Activated T-cell treated with anti-CD3 and anti-CD28 coated beads for 48 hours (primary cell): ENCODE results near the gene SCCPDH.

Source experiments
- DNase-seq: peaks from one replicate; pipeline ENCODE4 v3.0.0-alpha.2; 2020; ENCODE audit warnings: low read depth

The SCCPDH gene

GRCh38 chr1:246753670-246754535 lies 29.7 kb downstream of the SCCPDH start:
- DNase-seq: peak; percentile 42

DNA sequence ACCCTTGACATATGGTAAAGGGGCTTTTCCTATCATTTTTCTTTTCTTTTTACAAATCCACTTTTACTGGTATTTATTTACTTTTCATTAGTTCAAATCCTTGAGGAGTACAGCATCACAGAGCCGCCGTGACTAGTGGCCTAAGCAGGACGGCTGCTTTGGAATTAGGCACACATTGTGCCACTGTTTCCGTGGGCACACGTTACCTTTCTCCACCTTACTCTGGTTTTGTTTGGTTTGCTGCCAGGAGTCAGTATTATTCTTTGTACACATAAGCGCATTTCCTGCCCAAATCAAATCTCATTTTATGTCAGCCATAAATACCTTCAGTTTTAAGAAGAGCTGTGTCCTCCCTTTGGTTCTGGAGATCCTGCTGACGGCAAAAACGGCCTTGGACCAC lies 31.2 kb downstream of the SCCPDH start:
- no peak for DNase-seq

GRCh38 chr1:246760422-246761347 lies 36.5 kb downstream of the SCCPDH start:
- DNase-seq: no peak

DNA sequence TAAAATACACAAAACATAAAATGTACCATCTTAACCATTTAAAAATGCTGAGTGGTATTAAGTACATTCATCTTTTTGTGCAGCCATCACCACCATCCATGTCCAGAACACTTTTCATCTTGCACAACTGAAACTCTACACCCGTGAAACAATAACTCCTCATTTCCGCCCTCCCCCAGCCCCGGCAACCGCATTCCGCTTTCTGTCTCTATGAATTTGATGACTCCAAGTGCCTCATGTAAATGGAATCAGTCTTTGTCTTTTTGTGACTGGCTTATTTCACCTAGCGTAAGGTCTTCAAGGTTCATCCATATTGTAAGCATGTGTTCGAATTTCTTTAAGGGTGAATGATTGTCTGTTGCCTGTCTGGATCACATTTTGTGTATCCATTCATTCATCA lies 37.2 kb downstream of the SCCPDH start:
- DNase-seq: no peak

DNA sequence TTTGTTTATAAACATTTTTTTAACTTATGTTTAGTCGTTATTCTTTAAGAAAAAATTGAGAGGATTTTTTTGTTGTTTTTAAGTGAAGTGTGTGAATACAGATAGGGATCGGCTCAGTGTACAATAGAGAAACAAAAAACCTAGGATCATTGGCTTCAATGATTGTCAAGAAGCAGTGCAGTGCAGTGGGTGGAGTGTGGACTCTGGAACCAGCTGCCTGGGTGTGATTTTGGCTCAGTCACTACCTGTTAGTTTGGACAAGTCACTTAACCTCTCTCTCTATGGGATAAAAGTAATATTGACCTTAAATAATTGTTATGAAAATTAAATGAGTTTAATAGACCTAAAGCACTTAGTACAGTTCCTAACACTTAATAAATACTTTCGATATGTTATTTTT lies 41.3 kb downstream of the SCCPDH start:
- no peak for DNase-seq

GRCh38 chr1:246768403-246769020 lies 44.3 kb downstream of the SCCPDH start:
- DNase-seq: no peak

DNA sequence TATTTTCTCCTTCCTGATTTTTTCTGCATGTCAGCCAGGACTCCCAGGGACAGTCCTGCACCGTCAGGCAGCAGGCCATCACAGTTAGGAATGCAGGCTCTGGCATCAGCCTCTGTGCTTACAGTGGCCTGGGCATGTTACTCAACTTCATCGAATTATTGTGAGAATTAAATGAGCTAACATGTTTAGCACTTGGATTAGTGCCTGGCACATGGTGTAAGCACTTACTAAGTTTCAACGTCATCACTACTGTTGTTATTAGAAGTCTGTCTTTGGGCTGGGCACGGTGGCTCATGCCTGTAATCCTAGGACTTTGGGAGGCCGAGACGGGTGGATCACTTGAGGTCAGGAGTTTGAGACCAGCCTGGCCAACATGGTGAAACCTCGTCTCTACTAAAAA lies 45.1 kb downstream of the SCCPDH start:
- DNase-seq: no peak

GRCh38 chr1:246771366-246771765 lies 47.2 kb downstream of the SCCPDH start:
- DNase-seq: no peak

GRCh38 chr1:246772686-246773085 lies 48.5 kb downstream of the SCCPDH start:
- DNase-seq: no peak

DNA sequence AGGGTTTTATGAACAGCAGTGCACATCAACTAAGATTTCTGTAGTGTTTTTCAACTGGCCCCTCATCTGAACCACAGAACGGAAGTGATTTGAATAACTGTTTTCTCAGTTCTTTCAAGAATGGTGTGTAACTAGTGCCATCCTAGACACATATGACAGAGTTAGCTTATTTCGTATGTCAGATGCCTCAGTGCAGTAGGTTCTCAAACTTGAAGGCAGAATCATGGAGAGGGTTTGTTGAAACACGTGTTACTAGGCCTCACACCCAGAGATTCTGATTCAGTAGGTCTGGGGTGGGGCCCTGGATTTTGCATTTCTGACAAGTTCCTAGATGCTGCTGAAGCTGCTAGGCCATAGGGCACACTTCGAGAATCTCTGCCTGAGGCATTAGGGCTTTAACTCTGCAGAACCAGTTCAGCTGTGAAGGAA lies 49.0 kb downstream of the SCCPDH start:
- DNase-seq: no peak

GRCh38 chr1:246775531-246776385 lies 51.5 kb downstream of the SCCPDH start:
- no peak for DNase-seq

DNA sequence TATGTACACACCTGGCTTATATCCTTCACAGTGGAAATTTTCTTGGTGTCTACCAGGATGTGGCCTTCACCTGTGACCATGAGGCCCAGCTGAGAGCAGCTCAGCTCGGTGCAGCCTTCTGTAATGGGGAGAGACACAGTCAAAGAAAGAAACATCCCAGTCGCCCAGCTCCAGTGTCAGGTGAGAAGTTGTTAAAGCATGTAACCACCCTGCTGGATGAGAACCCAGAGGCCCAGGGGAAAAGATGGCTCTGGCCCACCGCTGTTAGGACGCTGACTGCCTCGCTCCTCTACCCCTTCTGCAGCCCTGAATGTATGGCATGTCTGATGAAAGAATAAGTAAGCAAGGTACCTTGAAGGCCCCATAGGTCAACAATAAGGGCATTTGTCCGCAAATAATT lies 52.7 kb downstream of the SCCPDH start:
- no peak for DNase-seq

GRCh38 chr1:246778663-246779062 lies 54.5 kb downstream of the SCCPDH start:
- DNase-seq: no peak

GRCh38 chr1:246779561-246780175 lies 55.5 kb downstream of the SCCPDH start:
- no peak for DNase-seq

GRCh38 chr1:246780264-246780663 lies 56.1 kb downstream of the SCCPDH start:
- DNase-seq: no peak

GRCh38 chr1:246781212-246781611 lies 57.0 kb downstream of the SCCPDH start:
- DNase-seq: no peak

GRCh38 chr1:246782120-246782900 lies 58.1 kb downstream of the SCCPDH start:
- no peak for DNase-seq

DNA sequence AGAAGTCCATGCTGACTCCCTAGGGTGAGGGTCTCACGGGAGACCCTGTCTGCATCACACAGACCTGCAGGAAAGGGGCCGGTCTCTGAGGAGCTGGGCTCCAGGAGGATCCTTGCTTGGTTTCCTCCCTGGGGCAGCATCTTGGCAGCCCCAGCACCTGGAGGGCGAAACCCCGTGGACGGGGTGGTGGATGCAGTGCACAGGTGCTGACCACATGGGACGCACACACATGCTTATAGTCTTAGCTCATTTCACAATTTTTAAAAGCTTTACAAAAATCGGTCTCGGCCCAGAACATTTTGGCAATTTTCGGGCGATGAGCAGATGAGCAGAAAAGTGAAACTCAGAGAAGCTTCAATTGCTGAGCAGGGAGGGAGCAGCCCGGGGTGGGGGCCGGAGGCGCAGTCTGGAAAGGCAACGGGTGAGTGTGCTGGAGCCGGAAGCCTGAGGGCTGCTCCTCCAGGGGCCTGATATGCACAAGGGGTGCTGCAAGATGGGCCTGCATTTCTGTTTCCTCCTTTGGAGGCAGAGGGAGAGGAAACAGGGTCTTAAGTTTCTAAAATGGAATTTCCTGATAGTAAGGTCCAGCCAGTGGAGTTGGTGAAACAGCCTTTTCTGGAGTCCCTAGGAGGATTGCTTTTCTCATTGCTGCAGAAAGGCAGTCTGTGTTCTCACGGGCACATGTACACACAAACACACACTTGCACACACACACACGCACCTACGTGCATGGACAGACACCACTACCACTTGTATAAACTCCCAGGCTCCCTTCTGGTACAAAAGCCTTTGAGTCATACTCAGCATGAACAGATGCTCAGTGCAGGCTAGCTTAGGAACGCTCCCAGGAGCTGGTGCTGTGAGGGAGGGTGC lies 60.6 kb downstream of the SCCPDH start:
- no peak for DNase-seq

DNA sequence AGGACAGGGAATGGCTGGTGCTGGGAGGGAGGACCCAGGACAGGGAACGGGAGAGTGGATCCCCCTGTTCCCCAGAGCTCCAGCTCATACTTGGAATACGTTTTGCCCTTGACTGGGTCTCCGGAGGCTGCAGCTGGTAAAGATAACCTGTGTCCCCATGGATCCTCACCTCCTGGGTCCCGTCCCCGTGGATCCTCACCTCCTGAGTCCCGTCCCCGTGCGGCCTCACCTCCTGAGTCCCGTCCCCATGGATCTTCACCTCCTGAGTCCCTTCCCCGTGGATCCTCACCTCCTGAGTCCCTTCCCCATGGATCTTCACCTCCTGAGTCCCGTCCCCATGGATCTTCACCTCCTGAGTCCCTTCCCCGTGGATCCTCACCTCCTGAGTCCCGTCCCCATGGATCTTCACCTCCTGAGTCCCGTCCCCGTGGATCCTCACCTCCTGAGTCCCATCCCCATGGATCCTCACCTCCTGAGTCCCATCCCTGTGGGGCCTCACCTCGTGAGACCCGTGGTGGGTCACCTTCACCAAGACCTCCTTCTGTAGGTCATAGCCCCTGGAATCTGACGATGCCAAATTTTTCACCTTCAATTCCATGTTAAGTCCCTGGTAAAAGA lies 61.4 kb downstream of the SCCPDH start:
- no peak for DNase-seq
